Measurements from ENCODE around the gene NELL1.

NELL1 gene

DNA sequence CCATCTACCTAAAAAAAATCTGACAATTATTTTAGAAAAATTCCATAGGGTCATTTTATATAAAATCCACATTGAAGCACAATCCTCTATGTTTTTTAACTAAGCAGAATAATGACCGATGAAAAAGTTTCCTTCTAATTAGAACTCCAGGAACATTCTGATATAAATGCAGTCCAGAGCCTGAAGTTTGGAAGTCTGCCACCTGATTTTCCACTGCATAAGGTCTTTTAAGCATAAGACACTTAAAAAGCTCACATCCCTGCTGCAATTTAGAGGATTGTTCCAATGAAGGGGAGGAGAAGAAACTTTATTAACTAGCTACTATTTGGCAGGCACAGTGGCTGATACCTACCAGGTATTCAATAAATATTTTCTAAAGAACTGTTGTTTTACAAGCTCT is 953.2 kb downstream of the NELL1 start:
- no peak for TF ChIP-seq ZNF274 (IDR thresholded peaks at IDR 0.05; ENCODE audit: low read depth, low read length)
- H3K4me3 ChIP-seq (ENCODE audit: low read length): no peak overlapping the region

DNA sequence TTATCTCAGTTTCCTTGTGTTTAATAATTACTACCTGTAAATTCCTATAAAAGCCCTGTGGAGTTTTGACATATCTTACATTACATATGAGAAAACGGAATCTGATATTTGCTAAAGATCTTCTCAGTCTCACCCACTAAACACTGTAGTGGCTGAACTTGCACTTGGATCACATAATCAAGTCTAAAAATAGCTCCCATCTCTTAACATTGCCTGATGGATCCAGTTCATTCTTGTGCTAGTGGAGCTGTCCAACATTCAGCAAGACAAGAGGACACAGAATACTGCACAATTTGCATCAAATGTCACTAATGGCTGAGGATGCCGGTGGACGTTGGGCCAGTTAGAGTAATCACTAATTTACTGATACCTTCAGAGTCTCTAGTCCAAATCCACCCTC is 953.6 kb downstream of the NELL1 start:
- TF ChIP-seq ZNF274 (IDR thresholded peaks at IDR 0.05; ENCODE audit: low read depth, low read length): no peak
- H3K4me3 ChIP-seq (ENCODE audit: low read length): no peak overlapping the region
